Measurements from ENCODE around the gene SLC27A1.

SLC27A1 gene

DNA sequence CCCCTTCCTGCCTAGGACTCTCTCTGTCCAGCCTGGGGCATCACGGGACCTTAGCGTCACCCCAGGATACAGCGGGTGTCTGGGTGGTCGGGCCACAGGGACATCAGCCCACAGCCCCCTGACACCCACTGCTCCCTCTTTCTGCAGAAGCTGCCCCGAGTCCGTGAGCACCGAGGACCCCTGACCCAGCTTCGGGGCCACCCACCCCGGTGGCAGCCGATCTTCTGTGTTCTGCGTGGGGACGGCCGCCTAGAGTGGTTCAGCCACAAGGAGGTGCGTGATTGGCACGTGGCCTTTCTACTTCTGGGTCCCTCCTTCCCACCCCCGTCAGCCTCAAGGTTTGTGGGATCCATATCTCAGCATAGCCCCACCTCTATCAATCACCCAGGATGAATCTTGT lies 61.8 kb downstream of the SLC27A1 start:
- Histone ChIP-seq H4K20me1 (ENCODE audit: insufficient read depth, low read length) (no peaks in the 10 kb centered on the region), H3K27me3 (replicated peaks; ENCODE audit: insufficient read depth, low read length) (peaks cover 92% of the 10 kb centered on the region)
- no peak for DNase-seq

DNA sequence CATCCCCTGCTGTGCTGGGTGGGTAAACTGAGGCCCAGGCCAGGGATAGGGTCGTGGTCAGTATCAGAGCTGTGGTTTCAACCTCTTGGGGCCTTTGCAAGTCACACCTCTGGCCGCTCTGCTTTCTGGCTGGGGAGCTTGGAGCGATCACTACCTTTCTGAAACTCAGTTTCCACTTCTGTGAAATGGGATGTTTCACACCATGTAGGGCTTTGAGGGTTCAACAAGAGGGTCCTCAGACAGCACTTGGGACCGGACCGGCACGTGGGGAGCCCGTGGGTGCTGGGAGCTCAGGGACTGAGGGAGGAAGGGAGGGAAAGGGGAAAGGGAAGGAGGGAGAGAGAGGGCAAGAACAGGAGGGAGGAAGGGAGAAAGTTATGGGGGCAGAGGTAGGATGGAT lies 62.2 kb downstream of the SLC27A1 start:
- H3K9me3 ChIP-seq (replicated peaks; ENCODE audit: insufficient read depth, low read length): no peaks in the 10 kb centered on the region
- no peaks in the 10 kb centered on the region for H4K20me1 ChIP-seq (ENCODE audit: insufficient read depth, low read length)
- peaks cover 92% of the 10 kb centered on the region for H3K27me3 ChIP-seq (replicated peaks; ENCODE audit: insufficient read depth, low read length)
- no peak overlapping the region for H3K9ac ChIP-seq (ENCODE audit: low read length)
- no peaks in the 10 kb centered on the region for H3F3A ChIP-seq (ENCODE audit: insufficient read depth, low read length)
- H3K79me2 ChIP-seq (ENCODE audit: low read length): no peaks in the 10 kb centered on the region
- H2AFZ ChIP-seq (ENCODE audit: low read length): no peak overlapping the region
- TF ChIP-seq, protein P1, sequence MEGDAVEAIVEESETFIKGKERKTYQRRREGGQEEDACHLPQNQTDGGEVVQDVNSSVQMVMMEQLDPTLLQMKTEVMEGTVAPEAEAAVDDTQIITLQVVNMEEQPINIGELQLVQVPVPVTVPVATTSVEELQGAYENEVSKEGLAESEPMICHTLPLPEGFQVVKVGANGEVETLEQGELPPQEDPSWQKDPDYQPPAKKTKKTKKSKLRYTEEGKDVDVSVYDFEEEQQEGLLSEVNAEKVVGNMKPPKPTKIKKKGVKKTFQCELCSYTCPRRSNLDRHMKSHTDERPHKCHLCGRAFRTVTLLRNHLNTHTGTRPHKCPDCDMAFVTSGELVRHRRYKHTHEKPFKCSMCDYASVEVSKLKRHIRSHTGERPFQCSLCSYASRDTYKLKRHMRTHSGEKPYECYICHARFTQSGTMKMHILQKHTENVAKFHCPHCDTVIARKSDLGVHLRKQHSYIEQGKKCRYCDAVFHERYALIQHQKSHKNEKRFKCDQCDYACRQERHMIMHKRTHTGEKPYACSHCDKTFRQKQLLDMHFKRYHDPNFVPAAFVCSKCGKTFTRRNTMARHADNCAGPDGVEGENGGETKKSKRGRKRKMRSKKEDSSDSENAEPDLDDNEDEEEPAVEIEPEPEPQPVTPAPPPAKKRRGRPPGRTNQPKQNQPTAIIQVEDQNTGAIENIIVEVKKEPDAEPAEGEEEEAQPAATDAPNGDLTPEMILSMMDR (IDR thresholded peaks at IDR 0.05; ENCODE audit: low read length): no peak
- TF ChIP-seq EZH2 (optimal IDR thresholded peaks at IDR 0.05; ENCODE audit: low read depth, low read length): no peak
- TF ChIP-seq EZH2phosphoT487 (IDR thresholded peaks at IDR 0.05; ENCODE audit: low read length): no peak
- H3K4me1 ChIP-seq (ENCODE audit: low read length): no peaks in the 10 kb centered on the region
- H3K4me3 ChIP-seq (ENCODE audit: low read length): no peak overlapping the region
- no peaks in the 10 kb centered on the region for H3K9me2 ChIP-seq (replicated peaks; ENCODE audit: insufficient read depth, low read length)
- H3K27ac ChIP-seq (ENCODE audit: low read length): no peak overlapping the region
- DNase-seq: no peak
- H3K4me2 ChIP-seq (ENCODE audit: low read depth, low read length): no peak overlapping the region
- H3K36me3 ChIP-seq (replicated peaks; ENCODE audit: insufficient read depth, low read length): no peaks in the 10 kb centered on the region

More for the DNA sequence above, 61.8 kb downstream of the SLC27A1 start:
- no peak overlapping the region for H3K4me2 ChIP-seq (ENCODE audit: low read depth, low read length)
- no peaks in the 10 kb centered on the region for H3F3A ChIP-seq (ENCODE audit: insufficient read depth, low read length)
- H3K4me1 ChIP-seq (ENCODE audit: low read length): no peaks in the 10 kb centered on the region
- H3K79me2 ChIP-seq (ENCODE audit: low read length): no peaks in the 10 kb centered on the region
- H3K4me3 ChIP-seq (ENCODE audit: low read length): no peak overlapping the region
- no peaks in the 10 kb centered on the region for H3K9me3 ChIP-seq (replicated peaks; ENCODE audit: insufficient read depth, low read length)
- H3K27ac ChIP-seq (ENCODE audit: low read length): no peak overlapping the region
- no peak overlapping the region for H3K9ac ChIP-seq (ENCODE audit: low read length)
- no peaks in the 10 kb centered on the region for H3K36me3 ChIP-seq (replicated peaks; ENCODE audit: insufficient read depth, low read length)
- no peak overlapping the region for H2AFZ ChIP-seq (ENCODE audit: low read length)
- no peaks in the 10 kb centered on the region for H3K9me2 ChIP-seq (replicated peaks; ENCODE audit: insufficient read depth, low read length)
- TF ChIP-seq EZH2 (optimal IDR thresholded peaks at IDR 0.05; ENCODE audit: low read depth, low read length) (no peak), EZH2phosphoT487 (IDR thresholded peaks at IDR 0.05; ENCODE audit: low read length) (no peak)
- TF ChIP-seq, protein P1 (IDR thresholded peaks at IDR 0.05; ENCODE audit: low read length): no peak

DNA sequence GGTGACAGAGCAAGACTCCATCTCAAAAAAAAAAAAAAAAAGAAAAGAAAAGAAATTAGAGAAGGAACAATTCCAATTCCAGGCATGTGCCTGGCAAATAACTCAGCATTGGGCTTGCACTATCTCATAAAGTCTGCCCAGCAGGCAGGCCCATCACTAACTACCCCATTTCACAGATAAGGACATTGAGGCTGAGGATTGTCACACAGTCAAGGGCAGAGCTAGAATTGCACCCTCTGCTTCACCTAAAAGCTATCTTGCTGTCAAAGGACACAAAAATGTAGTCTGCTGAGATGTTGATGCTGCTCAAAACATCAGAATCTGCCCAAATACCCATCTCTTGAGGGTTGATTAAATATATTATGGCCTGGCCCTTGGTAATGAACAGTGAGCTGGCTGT lies 64.4 kb downstream of the SLC27A1 start:
- TF ChIP-seq EZH2 (optimal IDR thresholded peaks at IDR 0.05; ENCODE audit: low read depth, low read length) (no peak), EZH2phosphoT487 (IDR thresholded peaks at IDR 0.05; ENCODE audit: low read length) (no peak)
- TF ChIP-seq, protein P1 (IDR thresholded peaks at IDR 0.05; ENCODE audit: low read length): no peak
- Histone ChIP-seq H3K4me2 (ENCODE audit: low read depth, low read length) (no peak overlapping the region), H3F3A (ENCODE audit: insufficient read depth, low read length) (no peaks in the 10 kb centered on the region), H3K27ac (ENCODE audit: low read length) (no peak overlapping the region), H3K79me2 (ENCODE audit: low read length) (no peaks in the 10 kb centered on the region), H3K4me3 (ENCODE audit: low read length) (no peak overlapping the region), H3K9me2 (replicated peaks; ENCODE audit: insufficient read depth, low read length) (no peaks in the 10 kb centered on the region), H3K9ac (ENCODE audit: low read length) (no peak overlapping the region), H3K4me1 (ENCODE audit: low read length) (no peaks in the 10 kb centered on the region), H3K36me3 (replicated peaks; ENCODE audit: insufficient read depth, low read length) (no peaks in the 10 kb centered on the region), H3K27me3 (replicated peaks; ENCODE audit: insufficient read depth, low read length) (peaks cover 88% of the 10 kb centered on the region), H4K20me1 (ENCODE audit: insufficient read depth, low read length) (no peaks in the 10 kb centered on the region), H2AFZ (ENCODE audit: low read length) (no peak overlapping the region), H3K9me3 (replicated peaks; ENCODE audit: insufficient read depth, low read length) (no peaks in the 10 kb centered on the region)
- DNase-seq: no peak

Measured in MM.1S (cell line).